ENCODE data around the gene MRPS6.

The MRPS6 gene

GRCh38 chr21:34148419-34148804, 75.0 kb downstream of the MRPS6 start:
- H3K4me2 ChIP-seq (ENCODE audit: insufficient read depth, low read length): no peak overlapping the region
- H3K9ac ChIP-seq (ENCODE audit: low read depth, low read length): no peak overlapping the region
- H3K27me3 ChIP-seq (ENCODE audit: insufficient read depth, low read length, poor library complexity): no peaks in the 10 kb centered on the region
- ATAC-seq (ENCODE audit: insufficient read depth, low read depth): no peak
- H3K79me2 ChIP-seq (ENCODE audit: insufficient read depth, low read length): peaks cover 5% of the 10 kb centered on the region; the same call in 1 of the 2 replicates
- H4K20me1 ChIP-seq (ENCODE audit: insufficient read depth, low read length): no peaks in the 10 kb centered on the region
- H3K36me3 ChIP-seq (ENCODE audit: insufficient read depth, low read length): peaks cover 20% of the 10 kb centered on the region
- no peak overlapping the region for H3K27ac ChIP-seq (ENCODE audit: low read length)
- H3K4me3 ChIP-seq (ENCODE audit: low read depth in 1 of 2, low read length in 2 of 2): no peak overlapping the region
- no peaks in the 10 kb centered on the region for H3K4me1 ChIP-seq (ENCODE audit: insufficient read depth, low read length)
- peaks cover 2% of the 10 kb centered on the region for H3K9me3 ChIP-seq (ENCODE audit: insufficient read depth, low read length, severe bottlenecking)
- no peak for DNase-seq
- no peak for TF ChIP-seq CTCF (IDR thresholded peaks at IDR 0.05; ENCODE audit: borderline replicate concordance, extremely low read depth, low read length, poor library complexity, severe bottlenecking)
- no peak for TF ChIP-seq EZH2 (IDR thresholded peaks at IDR 0.05; ENCODE audit: borderline replicate concordance, low read depth, low read length, severe bottlenecking)
- H2AFZ ChIP-seq (ENCODE audit: low read depth, low read length): no peak overlapping the region

GRCh38 chr21:34148826-34149558, 75.6 kb downstream of the MRPS6 start:
- DNase-seq (no peak), ATAC-seq (ENCODE audit: insufficient read depth, low read depth) (no peak)
- no peaks in the 10 kb centered on the region for H3K4me1 ChIP-seq (ENCODE audit: insufficient read depth, low read length)
- no peak overlapping the region for H2AFZ ChIP-seq (ENCODE audit: low read depth, low read length)
- H3K9ac ChIP-seq (ENCODE audit: low read depth, low read length): no peak overlapping the region
- no peaks in the 10 kb centered on the region for H3K27me3 ChIP-seq (ENCODE audit: insufficient read depth, low read length, poor library complexity)
- H3K4me2 ChIP-seq (ENCODE audit: insufficient read depth, low read length): no peak overlapping the region
- TF ChIP-seq EZH2 (IDR thresholded peaks at IDR 0.05; ENCODE audit: borderline replicate concordance, low read depth, low read length, severe bottlenecking): no peak
- TF ChIP-seq CTCF (IDR thresholded peaks at IDR 0.05; ENCODE audit: borderline replicate concordance, extremely low read depth, low read length, poor library complexity, severe bottlenecking): no peak
- H3K4me3 ChIP-seq (ENCODE audit: low read depth in 1 of 2, low read length in 2 of 2): no peak overlapping the region
- H3K36me3 ChIP-seq (ENCODE audit: insufficient read depth, low read length): peaks cover 14% of the 10 kb centered on the region
- no peak overlapping the region for H3K27ac ChIP-seq (ENCODE audit: low read length)
- no peaks in the 10 kb centered on the region for H4K20me1 ChIP-seq (ENCODE audit: insufficient read depth, low read length)
- H3K9me3 ChIP-seq (ENCODE audit: insufficient read depth, low read length, severe bottlenecking): peaks cover 2% of the 10 kb centered on the region
- H3K79me2 ChIP-seq (ENCODE audit: insufficient read depth, low read length): peaks cover 4% of the 10 kb centered on the region; the same call in 1 of the 2 replicates

GRCh38 chr21:34152500-34152899, 79.1 kb downstream of the MRPS6 start:
- no peak overlapping the region for H3K4me3 ChIP-seq (ENCODE audit: low read depth in 1 of 2, low read length in 2 of 2)
- no peaks in the 10 kb centered on the region for H3K79me2 ChIP-seq (ENCODE audit: insufficient read depth, low read length)
- TF ChIP-seq CTCF (IDR thresholded peaks at IDR 0.05; ENCODE audit: borderline replicate concordance, extremely low read depth, low read length, poor library complexity, severe bottlenecking): no peak
- TF ChIP-seq EZH2 (IDR thresholded peaks at IDR 0.05; ENCODE audit: borderline replicate concordance, low read depth, low read length, severe bottlenecking): no peak
- no peak overlapping the region for H3K9ac ChIP-seq (ENCODE audit: low read depth, low read length)
- H2AFZ ChIP-seq (ENCODE audit: low read depth, low read length): no peak overlapping the region
- H3K36me3 ChIP-seq (ENCODE audit: insufficient read depth, low read length): no peaks in the 10 kb centered on the region; the same call in 1 of the 2 replicates
- no peaks in the 10 kb centered on the region for H3K4me1 ChIP-seq (ENCODE audit: insufficient read depth, low read length)
- no peak overlapping the region for H3K27ac ChIP-seq (ENCODE audit: low read length)
- H3K27me3 ChIP-seq (ENCODE audit: insufficient read depth, low read length, poor library complexity): no peaks in the 10 kb centered on the region
- H3K4me2 ChIP-seq (ENCODE audit: insufficient read depth, low read length): no peak overlapping the region
- ATAC-seq (ENCODE audit: insufficient read depth, low read depth) (no peak), DNase-seq (no peak)
- no peaks in the 10 kb centered on the region for H3K9me3 ChIP-seq (ENCODE audit: insufficient read depth, low read length, severe bottlenecking)
- no peaks in the 10 kb centered on the region for H4K20me1 ChIP-seq (ENCODE audit: insufficient read depth, low read length)
